ENCODE data around the gene ARID4B.
"Not testable (repeated sequence)": the region's sequence is repeated elsewhere in the genome, so short reads cannot be mapped to it uniquely, and the experiment has no call there.

The ARID4B gene

GRCh38 chr1:235227414-235227813 lies 100.6 kb downstream of the ARID4B start:
- no peak for DNase-seq (ENCODE audit: low read depth, low spot score)

GRCh38 chr1:235226933-235227332 lies 101.0 kb downstream of the ARID4B start:
- no peak for DNase-seq (ENCODE audit: low read depth, low spot score)

- DNase-seq (ENCODE audit: low read depth, low spot score), result no peak
Observed at GRCh38 chr1:235225299-235225698, 102.7 kb downstream of the ARID4B start.

- no peak for DNase-seq (ENCODE audit: low read depth, low spot score)
Observed at GRCh38 chr1:235221653-235222375, 106.2 kb downstream of the ARID4B start.

DNA sequence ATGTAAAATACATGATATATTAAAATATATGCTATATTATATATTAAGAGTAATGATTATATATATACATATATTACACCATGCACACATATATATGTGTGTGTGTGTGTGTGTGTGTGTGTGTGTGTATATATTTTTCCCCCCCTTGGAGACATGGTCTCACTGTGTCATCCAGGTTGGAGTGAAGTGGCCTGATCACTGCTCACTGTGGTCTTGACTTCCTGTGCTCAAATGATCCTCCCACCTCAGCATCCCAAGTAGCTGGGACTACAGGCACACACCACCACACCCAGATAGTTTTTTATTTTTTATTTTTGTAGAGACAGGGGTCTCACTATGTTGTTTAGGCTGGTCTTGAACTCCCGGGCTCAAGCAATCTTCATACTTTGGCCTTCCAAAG lies 112.5 kb downstream of the ARID4B start:
- DNase-seq (ENCODE audit: low read depth, low spot score), result no peak

DNA sequence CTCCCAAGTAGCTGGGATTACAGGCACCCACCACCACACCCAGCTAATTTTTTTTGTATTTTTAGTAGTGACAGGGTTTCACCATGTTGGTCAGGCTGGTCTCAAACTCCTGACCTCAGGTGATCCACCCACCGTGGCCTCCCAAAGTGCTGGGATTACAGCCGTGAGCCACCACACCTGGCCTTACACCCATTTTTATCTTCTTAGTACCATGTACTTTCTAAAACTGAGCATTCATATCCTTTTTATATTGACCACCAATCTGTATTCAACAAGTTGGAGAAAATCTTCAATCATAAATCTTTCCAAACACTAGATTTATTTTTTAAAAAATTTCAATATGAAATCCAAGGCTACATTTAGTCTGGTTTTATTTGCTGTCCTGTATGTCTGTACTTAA lies 113.0 kb downstream of the ARID4B start:
- not testable (repeated sequence) for DNase-seq (ENCODE audit: low read depth, low spot score)

GRCh38 chr1:235213752-235214151 lies 114.2 kb downstream of the ARID4B start:
- DNase-seq (ENCODE audit: low read depth, low spot score), result no peak

DNA sequence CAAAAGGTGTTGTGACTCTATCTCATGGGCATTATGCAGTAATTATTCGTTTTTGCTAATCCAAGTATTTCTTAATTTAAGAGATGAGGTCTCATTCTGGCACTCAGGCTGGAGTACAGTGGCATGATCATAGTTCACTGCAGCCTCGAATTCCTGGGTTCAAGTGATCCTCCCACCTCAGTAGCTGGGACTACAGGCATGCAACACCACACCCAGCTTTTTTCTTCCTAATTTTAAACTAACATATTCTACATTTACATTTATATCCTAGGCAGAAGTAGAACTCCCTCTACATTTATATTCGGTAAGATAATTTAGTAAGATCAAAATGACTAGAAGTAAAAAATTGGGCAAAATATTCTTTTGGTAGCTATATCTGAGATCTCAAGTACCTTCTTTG lies 116.5 kb downstream of the ARID4B start:
- no peak for DNase-seq (ENCODE audit: low read depth, low spot score)

DNA sequence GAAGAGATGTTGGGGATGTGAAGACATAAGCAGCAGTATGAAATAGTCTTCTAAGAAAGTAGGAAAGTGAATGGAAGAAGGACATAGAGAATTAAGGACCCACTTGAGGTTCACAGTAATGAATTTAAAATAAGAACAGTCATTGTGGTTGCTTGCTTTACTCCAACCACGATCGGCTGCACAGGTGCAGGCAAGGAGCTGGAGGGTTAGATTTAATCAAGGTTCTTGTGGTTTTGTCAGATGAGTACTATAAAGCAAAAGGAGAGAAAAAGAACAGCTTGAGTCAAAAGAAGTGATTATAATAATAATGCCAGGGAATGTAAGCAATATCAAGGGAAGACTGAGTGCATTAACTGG lies 120.8 kb downstream of the ARID4B start:
- no peak for DNase-seq (ENCODE audit: low read depth, low spot score)

- no peak for DNase-seq (ENCODE audit: low read depth, low spot score)
Observed at GRCh38 chr1:235206533-235207208, 121.3 kb downstream of the ARID4B start.

GRCh38 chr1:235205687-235206086 lies 122.3 kb downstream of the ARID4B start:
- DNase-seq (ENCODE audit: low read depth, low spot score), result no peak

DNA sequence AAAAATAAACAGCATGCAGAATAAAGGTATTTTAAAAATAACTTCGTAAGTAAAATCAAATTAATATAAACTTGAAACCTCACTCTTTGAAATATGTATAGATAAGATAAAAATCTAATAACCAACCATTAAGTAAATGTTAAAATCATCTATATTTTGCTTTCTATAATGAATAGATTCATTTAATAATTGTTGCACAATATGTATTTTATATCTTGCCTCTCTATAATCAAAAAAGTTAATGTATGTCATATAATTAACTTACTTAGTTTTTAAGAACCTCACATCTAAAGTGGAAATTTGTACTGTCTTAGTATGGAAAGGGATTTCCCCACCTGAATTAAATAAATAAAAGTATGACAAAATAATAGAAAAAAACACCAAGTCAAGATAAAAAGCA lies 124.6 kb downstream of the ARID4B start:
- DNase-seq (ENCODE audit: low read depth, low spot score), result no peak

GRCh38 chr1:235202447-235202846 lies 125.5 kb downstream of the ARID4B start:
- DNase-seq (ENCODE audit: low read depth, low spot score), result not testable (repeated sequence)

DNA sequence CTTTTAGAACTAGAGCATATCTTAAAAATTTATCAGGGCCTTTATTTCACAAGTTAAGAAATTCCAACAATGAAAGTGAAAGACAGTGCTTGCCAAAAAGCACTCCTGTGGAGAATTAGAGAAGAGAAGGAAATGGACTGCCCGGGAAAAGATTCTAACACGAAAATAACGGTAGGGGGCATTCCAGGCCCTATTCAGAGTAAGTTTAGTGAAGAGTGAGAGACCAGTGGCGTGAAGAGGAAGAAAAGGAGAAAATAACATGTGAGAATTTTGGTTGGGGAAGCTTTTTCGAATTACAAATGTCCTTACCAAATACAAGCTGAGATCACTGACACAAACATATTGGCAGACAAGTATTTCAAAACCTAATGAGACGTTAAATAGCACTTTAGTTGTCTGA lies 128.5 kb downstream of the ARID4B start:
- peak; percentile 40 for DNase-seq (ENCODE audit: low read depth, low spot score)

- no peak for DNase-seq (ENCODE audit: low read depth, low spot score)
Observed at GRCh38 chr1:235190431-235190830, 137.5 kb downstream of the ARID4B start.

DNA sequence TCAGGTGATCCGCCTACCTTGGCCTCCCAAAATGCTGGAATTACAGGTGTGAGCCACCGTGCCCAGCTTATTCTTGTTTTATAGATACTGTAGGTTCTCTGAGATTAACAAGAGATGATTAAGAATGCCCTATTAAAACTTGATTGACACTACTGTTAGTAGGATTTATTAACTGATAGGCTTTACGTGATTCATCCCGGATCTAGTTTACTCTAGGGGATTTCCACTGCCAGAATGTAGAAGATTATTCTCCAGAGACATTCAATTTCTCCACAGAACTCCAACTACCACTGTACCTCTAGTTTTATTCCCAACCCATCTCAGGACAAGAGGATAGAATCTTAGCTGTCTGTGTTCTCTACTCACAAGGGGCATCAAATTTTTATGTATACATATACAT lies 140.7 kb downstream of the ARID4B start:
- no peak for DNase-seq (ENCODE audit: low read depth, low spot score)

DNA sequence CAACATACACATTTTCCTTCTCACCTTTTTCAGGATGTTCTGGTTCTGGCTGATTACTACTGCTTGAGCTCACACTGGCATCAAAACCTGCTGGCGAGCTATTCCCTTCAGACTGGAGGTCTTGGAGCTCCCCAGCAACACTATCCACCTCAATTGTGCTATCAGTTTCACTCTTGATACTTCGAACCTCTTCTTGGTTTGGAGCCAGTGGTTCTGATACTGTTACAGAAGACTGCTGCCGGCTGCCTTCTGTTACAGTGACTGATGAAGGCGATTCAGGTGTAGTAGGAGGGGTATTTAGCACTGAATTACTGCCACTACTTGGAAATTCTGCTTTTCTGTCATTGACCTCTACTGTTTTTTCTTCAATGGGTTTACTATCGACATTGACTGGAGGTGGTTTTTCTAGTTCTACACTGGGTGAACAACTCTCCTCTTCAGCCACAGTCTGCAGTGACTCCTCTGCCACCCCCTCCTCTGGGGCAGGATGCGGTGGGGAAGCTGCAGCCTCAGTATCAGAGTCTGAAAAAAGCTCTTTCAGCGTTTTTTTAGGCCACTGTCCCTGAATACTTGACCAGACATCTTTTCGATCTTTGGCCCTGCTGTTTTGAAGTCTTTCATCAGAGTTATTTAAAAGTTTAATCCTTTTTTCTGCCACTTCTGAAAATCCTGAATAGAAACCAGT lies 146.3 kb downstream of the ARID4B start:
- DNase-seq (ENCODE audit: low read depth, low spot score), result no peak

- no peak for DNase-seq (ENCODE audit: low read depth, low spot score)
Observed at GRCh38 chr1:235180916-235181460, 147.0 kb downstream of the ARID4B start.

DNA sequence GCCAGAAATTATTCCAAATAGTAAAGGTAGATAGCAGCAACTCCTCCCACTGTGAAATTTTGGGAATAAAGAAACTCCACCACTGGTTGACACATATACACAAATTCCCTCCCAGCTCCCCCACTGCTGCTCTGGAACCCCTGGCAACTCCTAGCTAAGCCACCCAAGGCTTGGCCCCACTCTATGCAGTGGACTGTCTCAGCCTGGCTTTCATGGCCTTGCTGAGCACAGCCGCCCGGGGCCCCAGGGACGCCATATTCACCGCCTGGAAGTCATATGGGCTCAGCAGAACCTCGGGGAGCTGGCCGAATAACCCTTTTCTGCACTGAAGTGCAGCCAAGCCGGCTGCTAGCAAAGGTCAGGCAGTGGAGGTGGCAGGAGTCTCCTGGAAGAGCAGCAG lies 151.5 kb downstream of the ARID4B start:
- DNase-seq (ENCODE audit: low read depth, low spot score), result no peak

DNA sequence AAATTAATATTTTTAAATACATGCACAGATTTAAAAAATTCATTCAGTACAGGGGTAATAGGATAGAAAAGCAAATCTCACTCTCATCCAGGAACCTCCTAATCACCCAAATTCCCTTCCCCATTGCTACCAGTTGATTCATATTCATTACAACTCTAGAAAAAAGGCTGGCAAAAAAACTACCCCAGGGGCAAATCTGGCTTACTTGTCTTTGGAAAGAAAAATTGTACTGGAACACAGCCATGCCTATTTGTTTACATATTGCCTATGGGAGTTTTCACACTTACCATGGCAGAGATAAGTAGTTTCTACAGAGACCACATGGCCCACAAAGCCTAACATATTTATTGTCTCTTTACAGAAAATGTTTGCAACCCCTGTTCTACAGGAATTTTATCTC lies 158.0 kb downstream of the ARID4B start:
- no peak for DNase-seq (ENCODE audit: low read depth, low spot score)

DNA sequence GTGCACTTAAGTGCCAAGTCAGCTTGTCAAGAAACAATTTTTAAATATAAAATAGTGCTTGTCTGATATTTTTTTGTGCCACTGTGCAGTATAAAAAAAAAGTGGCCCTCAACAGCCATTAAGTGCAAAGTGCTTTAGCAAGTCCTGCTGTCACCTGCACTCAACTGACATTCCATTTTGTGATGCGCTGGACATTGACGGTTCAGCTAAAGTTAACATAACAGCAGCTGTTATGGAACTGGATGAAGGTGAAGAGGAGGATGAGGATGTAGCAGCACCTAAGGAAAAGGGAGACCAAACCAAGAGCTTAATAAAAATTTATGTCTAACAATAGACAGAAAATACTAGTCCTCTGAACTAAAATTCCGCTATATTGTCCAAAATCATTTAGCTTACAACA lies 159.6 kb downstream of the ARID4B start:
- no peak for DNase-seq (ENCODE audit: low read depth, low spot score)

GRCh38 chr1:235161685-235162327 lies 166.2 kb downstream of the ARID4B start:
- no peak for DNase-seq (ENCODE audit: low read depth, low spot score)
